IMR-90 (cell line): ENCODE data around the gene TBCD. TPM values are rescaled to one million over a fixed set of nuclear protein-coding genes. Genes with fewer than 3 reads are reported as not detected.

Experiments
- ATAC-seq: fragments of 200-7000 bp; cut with Tn5 transposase; 2 replicates; pipeline ENCODE4 v1.9.1; 2020; ENCODE audit warnings: low read depth, mild to moderate bottlenecking, moderate library complexity
- BruUV-seq: library from RNA; stranded (reverse); fragments of 400-500 nt; replicated peaks from 2 replicates; lab custom pipeline; 2021; lab: Mats Ljungman, UMichigan
- CTCF ChIA-PET: fragments of 300-600 bp; formaldehyde crosslinking; extraction: SDS; loops from one replicate; lab custom pipeline; 2021; ENCODE audit warnings: antibody characterized with exemption; lab: Yijun Ruan, JAX
- POLR2A ChIA-PET: fragments of 300-600 bp; sonication (Branson Sonifier 250); formaldehyde crosslinking; loops from one replicate; lab custom pipeline; 2022; ENCODE audit warnings: antibody characterized with exemption; ENCODE audit not compliant: unreplicated experiment; lab: Charles Lee
- DNase-seq: peaks from one replicate; pipeline ENCODE4 v3.0.0; 2013
- H2AFZ ChIP-seq: replicated peaks from 2 replicates; pipeline ENCODE3; 2013; ENCODE audit warnings: low read length, mild to moderate bottlenecking; ENCODE audit not compliant: poor library complexity
- H2AK5ac ChIP-seq: 2 replicates; pipeline ENCODE4 v1.6.1; 2013; ENCODE audit warnings: low read depth, low read length, inconsistent platforms
- H2AK9ac ChIP-seq: replicated peaks from 2 replicates; pipeline ENCODE3; 2013; ENCODE audit warnings: mild to moderate bottlenecking, low read depth, low read length, moderate library complexity; ENCODE audit not compliant: poor library complexity
- H2BK120ac ChIP-seq: 2 replicates; pipeline ENCODE4 v1.6.1; 2013; ENCODE audit warnings: low read depth, low read length, inconsistent platforms
- H2BK15ac ChIP-seq: 3 replicates; pipeline ENCODE4 v1.6.1; 2013; ENCODE audit warnings: low read depth, low read length, inconsistent platforms
- H2BK20ac ChIP-seq: 2 replicates; pipeline ENCODE4 v1.6.1; 2013; ENCODE audit warnings: low read depth, mild to moderate bottlenecking, inconsistent platforms, low read length, moderate library complexity
- H2BK5ac ChIP-seq: 2 replicates; pipeline ENCODE4 v1.6.1; 2013; ENCODE audit warnings: mild to moderate bottlenecking, low read depth, low read length, inconsistent platforms; ENCODE audit not compliant: poor library complexity, severe bottlenecking
- H3K14ac ChIP-seq: replicated peaks from 2 replicates; pipeline ENCODE4 v1.6.1; 2013; ENCODE audit warnings: low read depth, low read length, inconsistent platforms
- H3K18ac ChIP-seq: 2 replicates; pipeline ENCODE4 v1.6.1; 2013; ENCODE audit warnings: low read depth, low read length, control low read depth
- H3K23ac ChIP-seq: 2 replicates; pipeline ENCODE4 v1.6.1; 2013; ENCODE audit warnings: low read depth, low read length, inconsistent platforms
- H3K27ac ChIP-seq: 2 replicates; pipeline ENCODE4 v1.5.1; 2013; ENCODE audit warnings: mild to moderate bottlenecking, control low read depth, low read length; ENCODE audit not compliant: insufficient read depth
- H3K27me3 ChIP-seq: 2 replicates; pipeline ENCODE4 v1.6.1; 2013; ENCODE audit warnings: low read length; ENCODE audit not compliant: control insufficient read depth, insufficient read depth
- H3K36me3 ChIP-seq: 2 replicates; pipeline ENCODE4 v1.6.1; 2013; ENCODE audit warnings: low read length, mixed read lengths; ENCODE audit not compliant: control insufficient read depth, insufficient read depth
- H3K4ac ChIP-seq: 2 replicates; pipeline ENCODE4 v1.6.1; 2013; ENCODE audit warnings: low read depth, low read length, inconsistent platforms
- H3K4me1 ChIP-seq: 2 replicates; pipeline ENCODE4 v1.6.1; 2013; ENCODE audit warnings: low read length, mixed read lengths; ENCODE audit not compliant: control insufficient read depth, insufficient read depth
- H3K4me2 ChIP-seq: 2 replicates; pipeline ENCODE4 v1.6.1; 2013; ENCODE audit warnings: low read depth, mild to moderate bottlenecking, control low read depth, low read length, moderate library complexity
- H3K4me3 ChIP-seq: 2 replicates; pipeline ENCODE4 v1.5.1; 2013; ENCODE audit warnings: low read depth, mild to moderate bottlenecking, control low read depth, low read length, moderate library complexity; ENCODE audit not compliant: insufficient read depth
- H3K56ac ChIP-seq: 2 replicates; pipeline ENCODE4 v1.6.1; 2013; ENCODE audit warnings: low read length, inconsistent platforms; ENCODE audit not compliant: insufficient read depth; ENCODE audit errors: extremely low read depth
- H3K79me1 ChIP-seq, 2 experiments: 2 replicates each; pipeline ENCODE4 v1.6.1; 2013; ENCODE audit warnings: low read length in 2 of 2, inconsistent platforms in 1 of 2, low read depth in 1 of 2
- H3K9ac ChIP-seq: 2 replicates; pipeline ENCODE4 v1.6.1; 2013; ENCODE audit warnings: low read depth, low read length, control low read depth
- H3K9me1 ChIP-seq: 2 replicates; pipeline ENCODE4 v1.6.1; 2013; ENCODE audit warnings: low read length, inconsistent platforms; ENCODE audit not compliant: insufficient read depth
- H3K9me3 ChIP-seq: 2 replicates; pipeline ENCODE4 v1.6.1; 2013; ENCODE audit warnings: low read length; ENCODE audit not compliant: control insufficient read depth, insufficient read depth
- H4K20me1 ChIP-seq: 2 replicates; pipeline ENCODE4 v1.6.1; 2013; ENCODE audit warnings: low read length, inconsistent platforms; ENCODE audit not compliant: insufficient read depth
- H4K5ac ChIP-seq: 2 replicates; pipeline ENCODE4 v1.6.1; 2013; ENCODE audit warnings: mild to moderate bottlenecking, low read depth, low read length, control low read depth
- H4K8ac ChIP-seq, 2 experiments: 2 replicates each; pipeline ENCODE4 v1.6.1; 2013; ENCODE audit warnings: low read depth in 2 of 2, low read length in 2 of 2, control low read depth in 1 of 2, inconsistent platforms in 1 of 2
- H4K91ac ChIP-seq: 2 replicates; pipeline ENCODE4 v1.6.1; 2013; ENCODE audit warnings: low read depth, low read length, inconsistent platforms; ENCODE audit not compliant: insufficient read depth
- BHLHE40 ChIP-seq: fragments of 150-350 bp; IDR thresholded peaks from 2 replicates; pipeline ENCODE4 v1.6.1; 2016; ENCODE audit warnings: mild to moderate bottlenecking, low read depth, low read length
- CEBPB ChIP-seq: IDR thresholded peaks from 2 replicates; pipeline ENCODE4 v1.6.1; 2012; ENCODE audit warnings: low read depth, low read length, improper control_type of control experiment
- CHD1 ChIP-seq: IDR thresholded peaks from 2 replicates; pipeline ENCODE4 v1.6.1; 2012; ENCODE audit warnings: low read depth, low read length, improper control_type of control experiment
- CTCF ChIP-seq: conservative IDR thresholded peaks from 2 replicates; pipeline ENCODE4 v1.5.1; 2012; ENCODE audit warnings: mild to moderate bottlenecking, low read depth, low read length, improper control_type of control experiment
- FOS ChIP-seq: fragments of 150-350 bp; IDR thresholded peaks from 2 replicates; pipeline ENCODE4 v1.6.1; 2016; ENCODE audit warnings: low read depth, low read length
- MAFK ChIP-seq: IDR thresholded peaks from 2 replicates; pipeline ENCODE4 v1.6.1; 2012; ENCODE audit warnings: low read depth, low read length, improper control_type of control experiment
- MAZ ChIP-seq: IDR thresholded peaks from 2 replicates; pipeline ENCODE4 v1.6.1; 2012; ENCODE audit warnings: low read depth, mild to moderate bottlenecking, low read length, improper control_type of control experiment, moderate library complexity, borderline replicate concordance
- MXI1 ChIP-seq: IDR thresholded peaks from 2 replicates; pipeline ENCODE4 v1.6.1; 2012; ENCODE audit warnings: low read depth, mild to moderate bottlenecking, low read length, moderate library complexity, borderline replicate concordance
- NFE2L2 ChIP-seq: fragments of 150-350 bp; IDR thresholded peaks from 2 replicates; pipeline ENCODE4 v1.6.1; 2016; ENCODE audit warnings: low read depth, mild to moderate bottlenecking, low read length
- POLR2A ChIP-seq: IDR thresholded peaks from 2 replicates; pipeline ENCODE4 v1.6.1; 2012; ENCODE audit warnings: mild to moderate bottlenecking, low read depth, low read length
- RAD21 ChIP-seq: IDR thresholded peaks from 2 replicates; pipeline ENCODE4 v1.6.1; 2012; ENCODE audit warnings: low read length, improper control_type of control experiment
- RCOR1 ChIP-seq: IDR thresholded peaks from 2 replicates; pipeline ENCODE4 v1.6.1; 2012; ENCODE audit warnings: mild to moderate bottlenecking, low read length, improper control_type of control experiment; ENCODE audit not compliant: insufficient replicate concordance
- RFX5 ChIP-seq: IDR thresholded peaks from 2 replicates; pipeline ENCODE4 v1.8.0; 2012; ENCODE audit warnings: low read depth, mild to moderate bottlenecking, low read length, moderate library complexity
- SMC3 ChIP-seq: fragments of 150-350 bp; IDR thresholded peaks from 2 replicates; pipeline ENCODE4 v1.6.1; 2016; ENCODE audit warnings: low read depth, mild to moderate bottlenecking, antibody characterized with exemption, low read length, moderate library complexity
- USF2 ChIP-seq: fragments of 150-350 bp; IDR thresholded peaks from 2 replicates; pipeline ENCODE4 v1.6.1; 2017; ENCODE audit warnings: mild to moderate bottlenecking, antibody characterized with exemption, low read length, low read depth
- WGBS, 2 experiments: methylation state at CpG; one replicate each; pipeline versions ENCODE4 v1.1.5 to v1.1.7; 2013; ENCODE audit warnings: missing lambda C conversion rate in 2 of 2; ENCODE audit not compliant: insufficient read length in 1 of 2; ENCODE audit errors: extremely low coverage in 2 of 2; 5-methylcytosine and 5-hydroxymethylcytosine counted together
- dilution Hi-C: fragments of 300-500 bp; cut with HindIII; formaldehyde crosslinking; loops from one replicate; pipeline ENCODE4 v1.14.3; 2018; ENCODE audit warnings: low sequenced_read_pairs; ENCODE audit not compliant: unreplicated experiment
- in situ Hi-C: fragments of 300-500 bp; cut with MboI; formaldehyde crosslinking; loops from 3 replicates; pipeline ENCODE4 v1.14.3; 2019; ENCODE audit warnings: low sequenced_read_pairs, inconsistent platforms, mixed read lengths
- intact Hi-C: fragments of 100-400 bp; cut with micrococcal nuclease; formaldehyde crosslinking; loops from 2 replicates; pipeline ENCODE4 v1.10.0; 2022
- polyA plus RNA-seq, 3 experiments: library from polyadenylated mRNA; depleted of rRNA; stranded (reverse); fragments of >200 nt; gene quantifications; 2 replicates each; pipeline ENCODE4 v1.2.3, GENCODE V29; 2012; ENCODE audit warnings: low replicate concordance in 1 of 3
- total RNA-seq: library from RNA; depleted of rRNA; stranded (reverse); fragments of >200 nt; gene quantifications from 2 replicates; pipeline ENCODE4 v1.2.3, GENCODE V29; 2012
- TF ChIP-seq, protein P1 (sequence below): fragments of 150-350 bp; IDR thresholded peaks from 2 replicates; pipeline ENCODE4 v1.6.1; 2016; ENCODE audit warnings: low read depth, mild to moderate bottlenecking, low read length, moderate library complexity, borderline replicate concordance

TBCD gene
- total and polyA plus RNA-seq, 2 of the 4 experiments (the other 2 are of a cell fraction) = 21.9 to 54.5 TPM

DNA sequence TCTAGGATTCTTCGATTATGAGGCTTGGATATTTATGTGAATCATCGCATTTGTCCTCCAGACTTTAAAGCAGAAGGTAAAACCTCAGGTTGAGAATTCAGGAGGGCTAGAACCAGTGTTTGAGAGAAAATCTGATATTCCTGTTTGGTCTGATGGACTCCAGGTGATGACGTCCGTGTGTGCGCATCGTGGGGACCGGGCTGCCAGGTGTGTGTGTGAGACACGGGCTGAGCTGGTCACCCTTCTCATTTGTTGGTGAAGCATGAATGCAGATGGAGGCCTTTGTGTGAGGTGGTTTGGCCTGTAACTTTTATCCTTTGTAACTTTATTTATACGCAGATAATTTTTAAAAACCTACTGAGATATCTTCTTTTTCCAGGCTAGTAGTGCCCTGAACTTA lies 45.2 kb downstream of the TBCD start:
- in situ Hi-C loops = no loop called here
- Histone ChIP-seq H4K8ac (no peak overlapping the region), H3K9ac (no peak overlapping the region), H3K18ac (no peak overlapping the region), H3K27ac (no peak overlapping the region), H2BK15ac (no peak overlapping the region), H3K56ac (no peak overlapping the region), H3K4me1 (no peaks in the 10 kb centered on the region), H2AK5ac (no peak overlapping the region), H2AFZ (no peak overlapping the region), H2BK120ac (no peak overlapping the region), H3K4me2 (no peak overlapping the region), H4K91ac (no peak overlapping the region), H4K5ac (no peak overlapping the region), H3K79me1 (peaks cover 11 to 58% of the 10 kb centered on the region in 2 experiments), H2BK20ac (no peak overlapping the region), H3K9me1 (no peaks in the 10 kb centered on the region), H3K23ac (no peak overlapping the region), H3K4ac (no peak overlapping the region), H3K4me3 (no peak overlapping the region), H4K20me1 (peaks cover 7% of the 10 kb centered on the region), H2BK5ac (no peak overlapping the region), H2AK9ac (no peak overlapping the region), H3K36me3 (peaks cover 8% of the 10 kb centered on the region), H3K9me3 (no peaks in the 10 kb centered on the region), H3K27me3 (no peaks in the 10 kb centered on the region), H3K14ac (no peak overlapping the region)
- WGBS, 2 experiments = 92% methylated on average over 2 of the region's 9 CpGs; no CpG with 5 or more reads in 1 of the 2 experiments
- DNase-seq (no peak), ATAC-seq (no peak)
- ChIA-PET CTCF (no interaction called here), POLR2A (no interaction called here)
- intact Hi-C loops = no loop called here
- no TSS peak for BruUV-seq
- dilution Hi-C loops = no loop called here
- TF ChIP-seq BHLHE40 = no peak
- no peak for TF ChIP-seq POLR2A
- no peak for TF ChIP-seq USF2
- TF ChIP-seq NFE2L2 = no peak
- TF ChIP-seq RCOR1 = no peak
- no peak for TF ChIP-seq CTCF
- no peak for TF ChIP-seq FOS
- no peak for TF ChIP-seq CHD1
- TF ChIP-seq MAFK = no peak
- TF ChIP-seq SMC3 = no peak
- TF ChIP-seq RFX5 = no peak
- TF ChIP-seq CEBPB = no peak
- no peak for TF ChIP-seq MXI1
- TF ChIP-seq, protein P1, sequence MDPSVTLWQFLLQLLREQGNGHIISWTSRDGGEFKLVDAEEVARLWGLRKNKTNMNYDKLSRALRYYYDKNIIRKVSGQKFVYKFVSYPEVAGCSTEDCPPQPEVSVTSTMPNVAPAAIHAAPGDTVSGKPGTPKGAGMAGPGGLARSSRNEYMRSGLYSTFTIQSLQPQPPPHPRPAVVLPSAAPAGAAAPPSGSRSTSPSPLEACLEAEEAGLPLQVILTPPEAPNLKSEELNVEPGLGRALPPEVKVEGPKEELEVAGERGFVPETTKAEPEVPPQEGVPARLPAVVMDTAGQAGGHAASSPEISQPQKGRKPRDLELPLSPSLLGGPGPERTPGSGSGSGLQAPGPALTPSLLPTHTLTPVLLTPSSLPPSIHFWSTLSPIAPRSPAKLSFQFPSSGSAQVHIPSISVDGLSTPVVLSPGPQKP = no peak
- no peak for TF ChIP-seq RAD21
- no peak for TF ChIP-seq MAZ
